HEK293 (cell line): ENCODE data around the gene CAMK2G.

Experiments used
- CTCF ChIA-PET: fragments of 350-600 bp; formaldehyde crosslinking; extraction: SDS; loops from one replicate; lab custom pipeline; 2021; ENCODE audit warnings: antibody characterized with exemption; lab: Yijun Ruan, JAX
- POLR2A ChIA-PET: fragments of 300-600 bp; formaldehyde crosslinking; extraction: SDS; loops from one replicate; lab custom pipeline; 2020; ENCODE audit warnings: antibody characterized with exemption, inconsistent platforms; lab: Yijun Ruan, JAX
- H3K27ac ChIP-seq: fragments of 200-500 bp; sonication (Bioruptor generic); 2 replicates; pipeline ENCODE4 v1.5.1; 2014; ENCODE audit warnings: low read depth, low read length, control low read depth, inconsistent platforms; ENCODE audit errors: extremely low read depth
- H3K36me3 ChIP-seq, 2 experiments: fragments of 200-500 bp in 1 of 2; sonication (Bioruptor generic) in 1 of 2; 1 replicate in 1 of 2; 2 replicates in 1 of 2; pipeline ENCODE4 v1.5.1; 2014 to 2017; ENCODE audit warnings: inconsistent platforms in 2 of 2, low read length in 2 of 2; ENCODE audit not compliant: control insufficient read depth in 2 of 2, insufficient read depth in 1 of 2
- H3K4me1 ChIP-seq: fragments of 200-500 bp; sonication (Bioruptor generic); 2 replicates; pipeline ENCODE4 v1.5.1; 2014; ENCODE audit warnings: mild to moderate bottlenecking, low read length, inconsistent platforms; ENCODE audit not compliant: control insufficient read depth, insufficient read depth
- H3K4me3 ChIP-seq: 2 replicates; pipeline ENCODE4 v1.5.1; 2011; ENCODE audit warnings: low read depth, mild to moderate bottlenecking, control low read depth, low read length, moderate library complexity
- H3K9me3 ChIP-seq: fragments of 200-500 bp; sonication (Bioruptor generic); 2 replicates; pipeline ENCODE4 v1.5.1; 2014; ENCODE audit warnings: low read depth, low read length, inconsistent platforms; ENCODE audit not compliant: control insufficient read depth, insufficient read depth
- SCRT2 ChIP-seq: fragments of 450-650 bp; formaldehyde crosslinking; IDR thresholded peaks from 2 replicates; pipeline ENCODE4 v1.5.1; 2016; ENCODE audit warnings: missing biosample characterization, missing genetic modification characterization
- SP7 ChIP-seq: fragments of 450-650 bp; formaldehyde crosslinking; IDR thresholded peaks from 2 replicates; pipeline ENCODE4 v1.5.1; 2016; ENCODE audit warnings: missing biosample characterization, missing genetic modification characterization
- ZBTB11 ChIP-seq: fragments of 450-650 bp; formaldehyde crosslinking; conservative IDR thresholded peaks from 2 replicates; pipeline ENCODE4 v1.5.1; 2016; ENCODE audit warnings: low read depth, missing biosample characterization, missing genetic modification characterization
- ZBTB17 ChIP-seq: fragments of 450-650 bp; formaldehyde crosslinking; IDR thresholded peaks from 2 replicates; pipeline ENCODE4 v1.5.1; 2016; ENCODE audit warnings: missing biosample characterization, missing genetic modification characterization
- ZBTB20 ChIP-seq: fragments of 450-650 bp; formaldehyde crosslinking; IDR thresholded peaks from 2 replicates; pipeline ENCODE4 v1.5.1; 2016; ENCODE audit warnings: missing biosample characterization, missing genetic modification characterization
- ZBTB48 ChIP-seq: fragments of 450-650 bp; formaldehyde crosslinking; IDR thresholded peaks from 2 replicates; pipeline ENCODE4 v1.5.1; 2016; ENCODE audit warnings: missing biosample characterization, missing genetic modification characterization
- ZNF169 ChIP-seq: fragments of 450-650 bp; formaldehyde crosslinking; IDR thresholded peaks from 2 replicates; pipeline ENCODE4 v1.5.1; 2016; ENCODE audit warnings: missing biosample characterization, missing genetic modification characterization
- ZNF19 ChIP-seq: fragments of 450-650 bp; formaldehyde crosslinking; IDR thresholded peaks from 2 replicates; pipeline ENCODE4; 2016; ENCODE audit warnings: missing biosample characterization, missing genetic modification characterization, low read depth
- ZNF366 ChIP-seq: fragments of 450-650 bp; formaldehyde crosslinking; conservative IDR thresholded peaks from 2 replicates; pipeline ENCODE4 v1.5.1; 2016; ENCODE audit warnings: missing biosample characterization, missing genetic modification characterization
- ZNF391 ChIP-seq: fragments of 450-650 bp; formaldehyde crosslinking; IDR thresholded peaks from 2 replicates; pipeline ENCODE4 v1.5.1; 2016; ENCODE audit warnings: low read depth, missing biosample characterization, missing genetic modification characterization, borderline replicate concordance
- ZNF394 ChIP-seq: fragments of 450-650 bp; formaldehyde crosslinking; IDR thresholded peaks from 2 replicates; pipeline ENCODE4 v1.5.1; 2016; ENCODE audit warnings: missing biosample characterization, missing genetic modification characterization, mild to moderate bottlenecking, moderate library complexity, borderline replicate concordance
- ZNF510 ChIP-seq: fragments of 450-650 bp; formaldehyde crosslinking; IDR thresholded peaks from 2 replicates; pipeline ENCODE4 v1.5.1; 2018; ENCODE audit warnings: mild to moderate bottlenecking, missing genetic modification characterization, missing biosample characterization; ENCODE audit not compliant: insufficient replicate concordance
- ZNF571 ChIP-seq: fragments of 450-650 bp; formaldehyde crosslinking; IDR thresholded peaks from 2 replicates; pipeline ENCODE4 v1.5.0; 2017; ENCODE audit warnings: missing biosample characterization, missing genetic modification characterization
- ZNF600 ChIP-seq: fragments of 450-650 bp; formaldehyde crosslinking; IDR thresholded peaks from 2 replicates; pipeline ENCODE4 v1.5.1; 2016; ENCODE audit warnings: missing biosample characterization, missing genetic modification characterization
- ZNF629 ChIP-seq: fragments of 450-650 bp; formaldehyde crosslinking; IDR thresholded peaks from 2 replicates; pipeline ENCODE4 v1.5.1; 2017; ENCODE audit warnings: missing biosample characterization, missing genetic modification characterization
- ZNF660 ChIP-seq: fragments of 450-650 bp; IDR thresholded peaks from 2 replicates; pipeline ENCODE4 v1.5.1; 2018; ENCODE audit warnings: missing biosample characterization, mild to moderate bottlenecking, missing genetic modification characterization
- ZNF785 ChIP-seq: fragments of 450-650 bp; formaldehyde crosslinking; IDR thresholded peaks from 2 replicates; pipeline ENCODE4 v1.5.1; 2016; ENCODE audit warnings: missing biosample characterization, missing genetic modification characterization
- ZSCAN30 ChIP-seq: fragments of 450-650 bp; IDR thresholded peaks from 2 replicates; pipeline ENCODE4 v1.5.1; 2018; ENCODE audit warnings: missing biosample characterization, mild to moderate bottlenecking, missing genetic modification characterization, moderate library complexity

Gene CAMK2G

GRCh38 chr10:73858013-73858708, 16.2 kb downstream of the CAMK2G start (continued):
- TF ChIP-seq ZBTB11 (no peak), ZNF169 (tag by site-specific recombination) (no peak), ZSCAN30 (tag by site-specific recombination) (no peak), ZNF571 (tag by site-specific recombination) (no peak), ZNF510 (no peak)

- H3K36me3 ChIP-seq = peaks cover 3 to 68% of the 10 kb centered on the region in 2 experiments; a peak in 2 of 3 replicates
- no peak overlapping the region for H3K4me3 ChIP-seq
- H3K4me1 ChIP-seq = peaks cover 6% of the 10 kb centered on the region; the same call in 1 of the 2 replicates
- no peaks in the 10 kb centered on the region for H3K9me3 ChIP-seq
- POLR2A ChIA-PET = no interaction called here
- no peak overlapping the region for H3K27ac ChIP-seq
- CTCF ChIA-PET = interaction anchor here (1.0 to 3.1 kb wide), 3 partner anchors 8 to 225 kb away, joined by 4 to 18 read pairs (median 14); no protein-coding TSS in a partner anchor
- TF ChIP-seq ZBTB17 (tag by site-specific recombination) (peak; percentile 94), ZNF366 (0 out of 2 replicates have a peak, but pooled peaks have one; percentile 46), ZNF391 (no peak), ZNF19 (no peak), SP7 (peak; percentile 60), ZNF600 (tag by site-specific recombination) (peak; percentile 52; the same call in 1 of the 2 replicates), ZBTB48 (tag by site-specific recombination) (peak; percentile 95), ZNF660 (tag by site-specific recombination) (peak; percentile 70; the same call in 1 of the 2 replicates), ZNF629 (peak; percentile 37; the same call in 1 of the 2 replicates), ZNF394 (tag by site-specific recombination) (peak; percentile 45; the same call in 1 of the 2 replicates), SCRT2 (tag by site-specific recombination) (no peak), ZBTB20 (tag by site-specific recombination) (peak; percentile 92)
These were observed 16.9 kb downstream of the CAMK2G start for GRCh38 chr10:73857446-73857845.

- POLR2A ChIA-PET = no interaction called here
- H3K36me3 ChIP-seq = peaks cover 1 to 73% of the 10 kb centered on the region in 2 experiments; a peak in 2 of 3 replicates
- H3K9me3 ChIP-seq = no peaks in the 10 kb centered on the region
- TF ChIP-seq ZNF785 (tag by site-specific recombination) = no peak
- 0 out of 2 replicates have a peak, but pooled peaks have one; percentile 15 for TF ChIP-seq SP7
- CTCF ChIA-PET = interaction anchor here (1.5 to 3.1 kb wide), 3 partner anchors 7 to 84 kb away, joined by 10 to 18 read pairs (median 14); no protein-coding TSS in a partner anchor
- no peak overlapping the region for H3K27ac ChIP-seq
- peaks cover 6% of the 10 kb centered on the region; the same call in 1 of the 2 replicates for H3K4me1 ChIP-seq
- H3K4me3 ChIP-seq = no peak overlapping the region
These were observed 18.1 kb downstream of the CAMK2G start for GRCh38 chr10:73856261-73856660.
